ENCODE data around the gene EYS. TPM values are rescaled to one million over a fixed set of nuclear protein-coding genes. Genes with fewer than 3 reads are reported as not detected.
"Not testable (repeated sequence)": the region's sequence is repeated elsewhere in the genome, so short reads cannot be mapped to it uniquely, and the experiment has no call there.

Gene EYS
- total RNA-seq, 1 experiment from 2014 or later: not detected

GRCh38 chr6:64507661-64508060 lies 1199.4 kb downstream of the EYS start:
- DNase-seq (ENCODE audit: extremely low read depth, low read depth): no peak

GRCh38 chr6:64505312-64505711 lies 1201.7 kb downstream of the EYS start:
- DNase-seq (ENCODE audit: extremely low read depth, low read depth): peak; percentile 4

- DNase-seq (ENCODE audit: extremely low read depth, low read depth): peak; percentile 47
Observed at GRCh38 chr6:64504503-64504902, 1202.5 kb downstream of the EYS start.

GRCh38 chr6:64502801-64503200 lies 1204.2 kb downstream of the EYS start:
- DNase-seq (ENCODE audit: extremely low read depth, low read depth): no peak

- no peak for DNase-seq (ENCODE audit: extremely low read depth, low read depth)
Observed at GRCh38 chr6:64497634-64498033, 1209.4 kb downstream of the EYS start.

- no peak for DNase-seq (ENCODE audit: extremely low read depth, low read depth)
Observed at GRCh38 chr6:64489763-64490162, 1217.3 kb downstream of the EYS start.

GRCh38 chr6:64486578-64487351 lies 1220.3 kb downstream of the EYS start:
- DNase-seq (ENCODE audit: extremely low read depth, low read depth): no peak

- DNase-seq (ENCODE audit: extremely low read depth, low read depth): no peak
Observed at GRCh38 chr6:64483956-64484499, 1223.0 kb downstream of the EYS start.

- no peak for DNase-seq (ENCODE audit: extremely low read depth, low read depth)
Observed at GRCh38 chr6:64482631-64483030, 1224.4 kb downstream of the EYS start.

- DNase-seq (ENCODE audit: extremely low read depth, low read depth): no peak
Observed at GRCh38 chr6:64479134-64479533, 1227.9 kb downstream of the EYS start.

GRCh38 chr6:64477391-64477790 lies 1229.6 kb downstream of the EYS start:
- DNase-seq (ENCODE audit: extremely low read depth, low read depth): no peak

GRCh38 chr6:64476935-64477334 lies 1230.1 kb downstream of the EYS start:
- no peak for DNase-seq (ENCODE audit: extremely low read depth, low read depth)

GRCh38 chr6:64469405-64469804 lies 1237.6 kb downstream of the EYS start:
- not testable (repeated sequence) for DNase-seq (ENCODE audit: extremely low read depth, low read depth)

GRCh38 chr6:64467656-64468055 lies 1239.4 kb downstream of the EYS start:
- no peak for DNase-seq (ENCODE audit: extremely low read depth, low read depth)

- no peak for DNase-seq (ENCODE audit: extremely low read depth, low read depth)
Observed at GRCh38 chr6:64459411-64459944, 1247.5 kb downstream of the EYS start.

GRCh38 chr6:64448101-64448500 lies 1258.9 kb downstream of the EYS start:
- not testable (repeated sequence) for DNase-seq (ENCODE audit: extremely low read depth, low read depth)

- DNase-seq (ENCODE audit: extremely low read depth, low read depth): no peak
Observed at GRCh38 chr6:64445038-64445437, 1262.0 kb downstream of the EYS start.

- DNase-seq (ENCODE audit: extremely low read depth, low read depth): no peak
Observed at GRCh38 chr6:64439274-64439673, 1267.8 kb downstream of the EYS start.

GRCh38 chr6:64437996-64438395 lies 1269.0 kb downstream of the EYS start:
- no peak for DNase-seq (ENCODE audit: extremely low read depth, low read depth)

GRCh38 chr6:64429926-64430325 lies 1277.1 kb downstream of the EYS start:
- DNase-seq (ENCODE audit: extremely low read depth, low read depth): no peak

GRCh38 chr6:64428186-64428585 lies 1278.8 kb downstream of the EYS start:
- DNase-seq (ENCODE audit: extremely low read depth, low read depth): no peak

GRCh38 chr6:64415926-64416325 lies 1291.1 kb downstream of the EYS start:
- no peak for DNase-seq (ENCODE audit: extremely low read depth, low read depth)
